ENCODE measurements around the gene ORAI2.
"Not testable (repeated sequence)": the region's sequence is repeated elsewhere in the genome, so short reads cannot be mapped to it uniquely, and the experiment has no call there.

Gene ORAI2

GRCh38 chr7:102473271-102473991 is 40.1 kb downstream of the ORAI2 start:
- no peak for DNase-seq (ENCODE audit: low read depth)
- TF ChIP-seq, protein P1, sequence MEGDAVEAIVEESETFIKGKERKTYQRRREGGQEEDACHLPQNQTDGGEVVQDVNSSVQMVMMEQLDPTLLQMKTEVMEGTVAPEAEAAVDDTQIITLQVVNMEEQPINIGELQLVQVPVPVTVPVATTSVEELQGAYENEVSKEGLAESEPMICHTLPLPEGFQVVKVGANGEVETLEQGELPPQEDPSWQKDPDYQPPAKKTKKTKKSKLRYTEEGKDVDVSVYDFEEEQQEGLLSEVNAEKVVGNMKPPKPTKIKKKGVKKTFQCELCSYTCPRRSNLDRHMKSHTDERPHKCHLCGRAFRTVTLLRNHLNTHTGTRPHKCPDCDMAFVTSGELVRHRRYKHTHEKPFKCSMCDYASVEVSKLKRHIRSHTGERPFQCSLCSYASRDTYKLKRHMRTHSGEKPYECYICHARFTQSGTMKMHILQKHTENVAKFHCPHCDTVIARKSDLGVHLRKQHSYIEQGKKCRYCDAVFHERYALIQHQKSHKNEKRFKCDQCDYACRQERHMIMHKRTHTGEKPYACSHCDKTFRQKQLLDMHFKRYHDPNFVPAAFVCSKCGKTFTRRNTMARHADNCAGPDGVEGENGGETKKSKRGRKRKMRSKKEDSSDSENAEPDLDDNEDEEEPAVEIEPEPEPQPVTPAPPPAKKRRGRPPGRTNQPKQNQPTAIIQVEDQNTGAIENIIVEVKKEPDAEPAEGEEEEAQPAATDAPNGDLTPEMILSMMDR (IDR thresholded peaks at IDR 0.05; ENCODE audit: insufficient read depth, low read depth, low read length, missing control alignments), result no peak
- H3K4me3 ChIP-seq (ENCODE audit: low read depth, low read length), result no peak overlapping the region

DNA sequence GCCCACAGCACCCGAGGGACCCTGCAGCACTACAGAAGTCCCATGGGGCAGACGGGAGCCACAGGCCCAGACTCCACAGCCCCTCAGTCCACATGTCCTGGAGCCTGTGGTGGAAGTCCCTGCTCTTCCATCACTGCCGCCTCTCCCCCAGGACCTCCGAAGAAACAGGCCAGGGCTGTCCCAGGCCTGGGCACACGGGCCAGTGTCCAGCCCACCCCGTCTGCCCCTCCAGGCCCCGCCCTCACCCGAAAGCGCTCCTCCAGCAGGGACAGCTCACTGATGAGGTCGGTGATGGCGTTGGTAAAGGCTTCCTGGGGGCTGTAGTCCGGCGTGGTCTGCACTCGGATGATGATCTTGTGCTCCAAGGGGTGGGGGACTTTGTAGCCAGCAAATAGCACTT is 40.7 kb downstream of the ORAI2 start:
- H3K4me3 ChIP-seq (ENCODE audit: low read depth, low read length); DNase-seq (ENCODE audit: low read depth): not testable (repeated sequence)

- DNase-seq (ENCODE audit: low read depth); H3K4me3 ChIP-seq (ENCODE audit: low read depth, low read length): not testable (repeated sequence)
Observed at GRCh38 chr7:102474736-102475435, 41.5 kb downstream of the ORAI2 start.

DNA sequence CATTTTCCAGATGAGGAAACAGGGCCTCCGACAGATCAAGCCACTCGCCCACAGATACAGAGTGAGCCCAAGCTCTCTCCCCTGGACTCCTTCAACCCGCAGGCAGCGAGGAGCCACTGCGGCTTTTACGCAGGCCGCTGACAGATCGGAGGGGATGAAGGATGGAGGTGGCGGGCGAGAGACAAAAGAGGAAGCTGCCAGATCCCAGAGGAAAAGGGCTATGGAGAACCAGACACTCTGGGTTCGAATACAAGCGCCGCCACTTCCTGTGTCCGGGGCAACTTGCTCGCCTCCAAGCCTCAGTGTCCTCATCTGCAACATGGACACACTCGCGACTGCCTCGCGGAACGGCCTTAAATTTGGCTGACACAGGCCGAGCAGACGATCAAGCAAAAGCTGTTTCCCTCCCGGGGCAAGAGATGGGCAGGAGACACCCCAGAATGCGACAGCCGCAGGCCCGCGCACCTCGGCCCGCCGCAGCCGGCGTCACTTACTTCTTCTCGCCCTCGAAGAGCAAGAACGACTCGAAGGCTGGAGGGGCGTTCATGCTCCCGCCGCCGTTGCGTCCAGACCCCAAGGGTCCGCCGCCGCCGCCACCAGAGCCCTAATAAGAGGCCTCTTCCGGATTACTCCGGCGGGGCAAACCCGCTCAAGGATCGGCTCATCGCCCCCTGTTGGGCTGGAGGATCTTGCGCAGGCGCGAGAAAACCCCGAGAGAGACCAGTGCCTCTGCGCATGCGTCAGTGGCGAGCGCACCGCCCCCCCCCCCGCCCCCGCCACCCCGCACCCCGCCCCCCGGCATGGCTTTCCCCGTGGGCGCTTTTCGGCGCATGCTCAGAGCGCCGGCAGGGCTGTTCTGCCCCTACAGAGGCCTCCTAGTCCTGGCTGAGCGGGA is 45.2 kb downstream of the ORAI2 start, which contains the start of gene POLR2J:
Gene POLR2J, minus strand, starts transcription at position 609 of the 895 bp plus-strand sequence. Its CDS starts 62 bp downstream, at position 547.
- TF ChIP-seq, protein P1 (IDR thresholded peaks at IDR 0.05; ENCODE audit: insufficient read depth, low read depth, low read length, missing control alignments), result peak; percentile 33
- peak; percentile 89 for DNase-seq (ENCODE audit: low read depth)
- peak within 1 kb of the TSS; percentile 41 for H3K4me3 ChIP-seq (ENCODE audit: low read depth, low read length)

DNA sequence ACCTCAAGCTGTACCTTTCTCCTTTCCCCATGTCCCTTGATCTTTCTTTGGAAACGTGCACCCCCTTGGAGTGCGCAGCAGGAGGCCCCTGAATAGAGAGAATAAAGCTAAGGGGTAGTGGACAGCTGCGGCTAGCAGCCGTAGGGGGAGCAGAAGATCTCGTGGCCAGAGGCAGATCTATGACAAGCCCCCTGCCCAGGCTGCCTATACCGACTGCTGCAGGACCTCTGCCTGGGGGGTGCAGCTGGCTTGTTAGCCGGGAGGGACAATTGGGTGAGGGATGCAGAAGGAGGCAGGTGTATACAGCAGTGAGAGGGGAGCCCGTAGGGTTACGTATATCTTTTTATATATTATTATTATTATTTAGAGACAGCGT is 45.8 kb downstream of the ORAI2 start:
- H3K4me3 ChIP-seq (ENCODE audit: low read depth, low read length); DNase-seq (ENCODE audit: low read depth): not testable (repeated sequence)

DNA sequence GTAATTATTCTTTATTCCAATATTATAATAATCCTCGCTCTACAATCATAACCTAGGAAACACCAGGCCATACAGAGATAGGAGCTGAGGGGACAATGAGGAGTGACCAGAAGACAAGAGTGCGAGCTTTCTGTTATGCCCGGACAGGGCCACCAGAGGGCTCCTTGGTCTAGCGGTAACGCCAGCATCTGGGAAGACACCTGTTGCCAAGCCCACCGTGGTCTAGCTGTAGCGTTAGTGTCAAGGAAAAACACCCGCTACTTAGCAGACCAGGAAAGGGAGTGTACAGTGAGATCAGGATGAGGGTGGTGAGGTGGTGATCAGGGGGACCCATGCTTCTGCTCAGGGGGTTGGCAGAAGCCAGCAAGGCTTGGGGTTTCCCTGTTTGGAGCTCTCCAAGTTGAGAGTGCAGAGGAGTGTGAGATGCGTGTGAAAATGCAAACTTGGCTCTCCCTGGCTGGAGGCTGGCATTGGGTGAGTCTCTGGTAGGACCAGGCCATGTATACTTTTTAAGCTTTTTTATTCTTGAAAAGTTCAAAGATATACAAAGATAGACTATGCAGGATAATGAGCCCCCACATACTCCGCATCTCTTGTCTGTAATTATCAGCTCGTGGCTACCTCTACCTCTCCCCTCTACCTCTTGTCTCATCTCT is 46.7 kb downstream of the ORAI2 start:
- not testable (repeated sequence) for H3K4me3 ChIP-seq (ENCODE audit: low read depth, low read length); DNase-seq (ENCODE audit: low read depth)
- TF ChIP-seq, protein P1 (IDR thresholded peaks at IDR 0.05; ENCODE audit: insufficient read depth, low read depth, low read length, missing control alignments), result peak; percentile 30

GRCh38 chr7:102481962-102482361 is 48.6 kb downstream of the ORAI2 start:
- DNase-seq (ENCODE audit: low read depth); H3K4me3 ChIP-seq (ENCODE audit: low read depth, low read length): not testable (repeated sequence)

- not testable (repeated sequence) for DNase-seq (ENCODE audit: low read depth); H3K4me3 ChIP-seq (ENCODE audit: low read depth, low read length)
Observed at GRCh38 chr7:102484317-102484716, 50.9 kb downstream of the ORAI2 start.

DNA sequence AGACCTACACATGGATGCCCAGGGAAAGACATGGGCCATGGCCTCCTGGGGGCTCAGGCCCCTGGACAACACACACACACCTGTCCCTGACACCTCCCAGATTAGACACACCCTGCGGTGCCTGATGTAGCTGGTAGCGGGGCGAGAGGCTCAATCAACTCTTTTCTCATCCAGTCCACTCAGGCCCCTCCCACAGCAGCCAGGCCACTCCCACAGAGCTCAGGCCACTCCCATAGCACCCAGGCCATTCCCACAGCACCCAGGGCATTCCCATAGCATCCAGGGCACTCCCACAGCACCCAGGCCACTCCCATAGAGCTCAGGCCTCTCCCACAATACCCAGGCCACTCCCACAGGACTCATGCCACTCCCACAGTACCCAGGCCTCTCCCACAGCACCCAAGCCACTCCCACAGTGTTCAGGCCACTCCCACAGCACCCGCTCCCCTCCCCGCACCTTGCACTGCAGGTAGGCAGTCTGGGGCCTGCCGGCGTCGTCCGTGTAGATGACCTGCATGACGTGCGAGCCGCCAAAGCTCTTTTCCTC is 57.2 kb downstream of the ORAI2 start:
- DNase-seq (ENCODE audit: low read depth); H3K4me3 ChIP-seq (ENCODE audit: low read depth, low read length): not testable (repeated sequence)

DNA sequence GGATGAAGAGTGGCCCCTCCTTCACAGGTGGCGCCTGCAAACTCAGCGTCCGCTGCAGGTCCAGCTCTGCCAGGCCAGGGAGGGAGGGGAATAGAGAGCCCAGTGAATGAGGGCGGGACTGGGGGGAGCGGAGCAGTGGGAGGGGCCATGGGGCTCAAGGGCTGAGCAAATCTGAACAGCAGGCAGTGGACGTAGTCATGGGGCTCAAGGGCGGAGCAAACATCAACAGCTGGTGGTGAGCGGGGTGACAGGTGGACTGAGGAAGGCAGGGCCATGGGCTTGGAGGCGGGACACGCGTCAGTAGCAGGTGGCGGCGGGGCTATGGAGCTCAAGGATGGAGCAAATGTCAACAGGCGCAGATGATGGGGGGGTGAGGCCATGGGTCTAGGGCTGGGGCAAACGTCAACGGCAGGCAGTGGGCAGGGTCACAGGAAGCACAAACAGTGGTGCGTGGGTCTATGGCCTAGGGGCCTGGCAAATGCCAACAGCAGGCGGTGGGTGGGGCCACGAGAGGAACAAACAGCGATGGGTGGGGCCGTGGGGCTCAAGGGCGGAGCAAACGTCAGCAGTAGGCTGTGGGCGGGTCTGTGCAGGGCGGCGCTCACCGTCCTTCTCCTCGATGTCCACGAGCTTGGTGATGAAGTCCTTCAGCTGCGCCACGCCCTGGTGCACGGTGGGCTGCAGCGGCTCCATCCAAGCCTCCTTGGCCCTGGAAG is 60.0 kb downstream of the ORAI2 start:
- not testable (repeated sequence) for H3K4me3 ChIP-seq (ENCODE audit: low read depth, low read length); DNase-seq (ENCODE audit: low read depth)

GRCh38 chr7:102494026-102494425 is 60.7 kb downstream of the ORAI2 start:
- DNase-seq (ENCODE audit: low read depth); H3K4me3 ChIP-seq (ENCODE audit: low read depth, low read length): not testable (repeated sequence)

- not testable (repeated sequence) for DNase-seq (ENCODE audit: low read depth); H3K4me3 ChIP-seq (ENCODE audit: low read depth, low read length)
Observed at GRCh38 chr7:102494473-102495149, 61.2 kb downstream of the ORAI2 start.

GRCh38 chr7:102496861-102497260 is 63.5 kb downstream of the ORAI2 start:
- DNase-seq (ENCODE audit: low read depth); H3K4me3 ChIP-seq (ENCODE audit: low read depth, low read length): not testable (repeated sequence)
